WTC11 (cell line): Measurements from ENCODE around the gene PIEZO1. TPM values are rescaled to one million over a fixed set of nuclear protein-coding genes. Genes with fewer than 3 reads are reported as not detected.

Experiments used
- ATAC-seq: fragments of 200-7000 bp; cut with Tn5 transposase; 2 replicates; pipeline ENCODE4 v1.10.0; 2021; ENCODE audit warnings: mild to moderate bottlenecking, moderate library complexity
- CTCF ChIA-PET: fragments of 300-600 bp; sonication (Branson Sonifier 250); formaldehyde crosslinking; loops from one replicate; lab custom pipeline; 2021; ENCODE audit warnings: antibody characterized with exemption; lab: Charles Lee
- POLR2A ChIA-PET: fragments of 350-600 bp; sonication (Branson Sonifier 250); formaldehyde crosslinking; loops from one replicate; lab custom pipeline; 2021; ENCODE audit warnings: antibody characterized with exemption; lab: Charles Lee
- DNase-seq: peaks from one replicate; pipeline ENCODE4 v3.0.0; 2021; ENCODE audit warnings: low spot score
- H3K27ac Mint-ChIP-seq: 2 replicates; pipeline ENCODE4 v1.8.0; 2021; ENCODE audit warnings: mixed read lengths
- H3K27me3 Mint-ChIP-seq: 2 replicates; pipeline ENCODE4 v1.8.0; 2021; ENCODE audit warnings: low read depth, mild to moderate bottlenecking, moderate library complexity, mixed read lengths
- H3K36me3 Mint-ChIP-seq: 2 replicates; pipeline ENCODE4 v1.8.0; 2021; ENCODE audit warnings: mixed read lengths
- H3K4me1 Mint-ChIP-seq: 2 replicates; pipeline ENCODE4 v1.8.0; 2022; ENCODE audit warnings: mixed read lengths
- H3K4me3 Mint-ChIP-seq: 2 replicates; pipeline ENCODE4 v1.8.0; 2021; ENCODE audit warnings: mild to moderate bottlenecking, moderate library complexity, mixed read lengths
- H3K9me3 Mint-ChIP-seq: 2 replicates; pipeline ENCODE4 v1.8.0; 2021; ENCODE audit warnings: mixed read lengths
- AR ChIP-seq: fragments of 250-450 bp; sonication (Bioruptor Pico); IDR thresholded peaks from 2 replicates; pipeline ENCODE4 v1.9.0; 2021; ENCODE audit warnings: mild to moderate bottlenecking
- ARID4B ChIP-seq: sonication (generic); formaldehyde crosslinking; IDR thresholded peaks from 2 replicates; pipeline ENCODE4 v1.8.0; 2023; ENCODE audit warnings: missing genetic modification reagents, mild to moderate bottlenecking, borderline replicate concordance
- ATF1 ChIP-seq: sonication (generic); formaldehyde crosslinking; IDR thresholded peaks from 2 replicates; pipeline ENCODE4 v1.8.1; 2023; ENCODE audit warnings: mild to moderate bottlenecking, moderate library complexity, missing genetic modification reagents
- E2F1 ChIP-seq: sonication (generic); formaldehyde crosslinking; IDR thresholded peaks from 2 replicates; pipeline ENCODE4 v1.8.0; 2022; ENCODE audit warnings: mild to moderate bottlenecking, missing genetic modification reagents
- E2F4 ChIP-seq: sonication (generic); formaldehyde crosslinking; IDR thresholded peaks from 2 replicates; pipeline ENCODE4 v1.8.1; 2022; ENCODE audit warnings: low read depth, mild to moderate bottlenecking, moderate library complexity, missing genetic modification reagents, borderline replicate concordance
- ELF4 ChIP-seq: sonication (generic); formaldehyde crosslinking; IDR thresholded peaks from 2 replicates; pipeline ENCODE4 v1.8.1; 2022; ENCODE audit warnings: low read depth, mild to moderate bottlenecking, moderate library complexity, missing genetic modification reagents
- ESRRA ChIP-seq: sonication (generic); formaldehyde crosslinking; IDR thresholded peaks from 2 replicates; pipeline ENCODE4 v1.8.1; 2022; ENCODE audit warnings: mild to moderate bottlenecking, missing genetic modification reagents, borderline replicate concordance
- FOXK1 ChIP-seq: sonication (generic); formaldehyde crosslinking; IDR thresholded peaks from 2 replicates; pipeline ENCODE4 v1.8.0; 2022; ENCODE audit warnings: mild to moderate bottlenecking, moderate library complexity, missing genetic modification reagents
- FOXP1 ChIP-seq: sonication (generic); formaldehyde crosslinking; IDR thresholded peaks from 2 replicates; pipeline ENCODE4 v1.8.0; 2022; ENCODE audit warnings: missing genetic modification reagents, mild to moderate bottlenecking, moderate library complexity, borderline replicate concordance
- GABPB1 ChIP-seq: sonication (generic); formaldehyde crosslinking; IDR thresholded peaks from 2 replicates; pipeline ENCODE4 v1.8.1; 2023; ENCODE audit warnings: mild to moderate bottlenecking, missing genetic modification reagents
- NFATC4 ChIP-seq: fragments of 250-450 bp; sonication (Bioruptor Pico); IDR thresholded peaks from 2 replicates; pipeline ENCODE4 v1.9.0; 2021; ENCODE audit warnings: mild to moderate bottlenecking
- NR1H2 ChIP-seq: sonication (generic); formaldehyde crosslinking; IDR thresholded peaks from 2 replicates; pipeline ENCODE4 v1.9.0; 2021; ENCODE audit warnings: mild to moderate bottlenecking, moderate library complexity, missing genetic modification reagents
- NR3C1 ChIP-seq: sonication (generic); formaldehyde crosslinking; conservative IDR thresholded peaks from 2 replicates; pipeline ENCODE4 v1.8.1; 2023; ENCODE audit warnings: low read depth, mild to moderate bottlenecking, missing genetic modification reagents
- OVOL2 ChIP-seq: fragments of 250-450 bp; sonication (Bioruptor Pico); IDR thresholded peaks from 2 replicates; pipeline ENCODE4 v1.9.0; 2021; ENCODE audit warnings: mild to moderate bottlenecking, borderline replicate concordance
- SMAD4 ChIP-seq: sonication (generic); formaldehyde crosslinking; IDR thresholded peaks from 2 replicates; pipeline ENCODE4 v1.8.0; 2022; ENCODE audit warnings: mild to moderate bottlenecking, missing genetic modification reagents
- TEAD1 ChIP-seq: sonication (generic); formaldehyde crosslinking; IDR thresholded peaks from 2 replicates; pipeline ENCODE4 v1.8.0; 2022; ENCODE audit warnings: mild to moderate bottlenecking, missing genetic modification reagents
- TEAD4 ChIP-seq: sonication (generic); formaldehyde crosslinking; IDR thresholded peaks from 2 replicates; pipeline ENCODE4 v1.8.0; 2022; ENCODE audit warnings: mild to moderate bottlenecking, missing genetic modification reagents
- USF2 ChIP-seq: sonication (generic); formaldehyde crosslinking; IDR thresholded peaks from 2 replicates; pipeline ENCODE4 v1.8.1; 2023; ENCODE audit warnings: mild to moderate bottlenecking, missing genetic modification reagents, moderate library complexity
- ZNF232 ChIP-seq: sonication (generic); formaldehyde crosslinking; IDR thresholded peaks from 2 replicates; pipeline ENCODE4 v1.8.0; 2022; ENCODE audit warnings: mild to moderate bottlenecking, missing genetic modification reagents
- ZNF317 ChIP-seq: sonication (generic); formaldehyde crosslinking; IDR thresholded peaks from 2 replicates; pipeline ENCODE4 v1.8.1; 2023; ENCODE audit warnings: low read depth, mild to moderate bottlenecking, moderate library complexity, missing genetic modification reagents, borderline replicate concordance
- ZNF396 ChIP-seq: fragments of 250-450 bp; sonication (Bioruptor Pico); IDR thresholded peaks from 2 replicates; pipeline ENCODE4 v1.8.0; 2021; ENCODE audit warnings: mild to moderate bottlenecking, moderate library complexity, borderline replicate concordance
- ZNF416 ChIP-seq: fragments of 250-450 bp; sonication (Bioruptor Pico); IDR thresholded peaks from 2 replicates; pipeline ENCODE4 v1.9.0; 2021; ENCODE audit warnings: mild to moderate bottlenecking, inconsistent platforms
- ZSCAN18 ChIP-seq: fragments of 250-450 bp; sonication (Bioruptor Pico); IDR thresholded peaks from 2 replicates; pipeline ENCODE4 v2.1.2; 2022; ENCODE audit warnings: mild to moderate bottlenecking, moderate library complexity
- total RNA-seq: library from RNA; stranded (reverse); gene quantifications from 3 replicates; pipeline ENCODE4 v1.2.3, GENCODE V29; 2021

The PIEZO1 gene
- total RNA-seq, 1 experiment from 2014 or later = 71.3 TPM

- ChIA-PET CTCF (interaction anchor here (0.7 to 9.6 kb wide), 28 partner anchors 9 to 793 kb away, joined by 3 to 115 read pairs (median 6); partner anchors contain the start of genes CDT1, PIEZO1 and ZC3H18), POLR2A (interaction anchor here (0.7 to 2.4 kb wide), 4 partner anchors 9 to 46 kb away, joined by 3 to 10 read pairs (median 3); no protein-coding TSS in a partner anchor)
- Mint-ChIP-seq H3K4me1 (peaks cover 37% of the 10 kb centered on the region), H3K4me3 (0 out of 2 replicates have a peak overlapping the region, but pooled peaks have one; percentile 14), H3K9me3 (no peaks in the 10 kb centered on the region), H3K27ac (peak overlapping the region; percentile 99), H3K36me3 (no peaks in the 10 kb centered on the region), H3K27me3 (no peaks in the 10 kb centered on the region)
- DNase-seq = no peak
- TF ChIP-seq NR3C1 = no peak
- no peak for TF ChIP-seq E2F4 (CRISPR knock-in tag)
- TF ChIP-seq ZNF396 (CRISPR knock-in tag) = no peak
- TF ChIP-seq USF2 (CRISPR knock-in tag) = no peak
- TF ChIP-seq ZNF317 (CRISPR knock-in tag) = no peak
- no peak for TF ChIP-seq E2F1
- TF ChIP-seq ZSCAN18 (CRISPR knock-in tag) = no peak
- TF ChIP-seq ATF1 (CRISPR knock-in tag) = no peak
- TF ChIP-seq SMAD4 (CRISPR knock-in tag) = no peak
- TF ChIP-seq ZNF416 = no peak
- TF ChIP-seq ESRRA (CRISPR knock-in tag) = no peak
- no peak for TF ChIP-seq OVOL2 (CRISPR knock-in tag)
- no peak for ATAC-seq
Measured at GRCh38 chr16:88764080-88764479, 20.9 kb downstream of the PIEZO1 start.

GRCh38 chr16:88763502-88764053, 21.4 kb downstream of the PIEZO1 start:
- Mint-ChIP-seq H3K27me3 (no peaks in the 10 kb centered on the region), H3K27ac (peak overlapping the region; percentile 99), H3K36me3 (no peaks in the 10 kb centered on the region), H3K4me3 (peak overlapping the region; percentile 26; the same call in 1 of the 2 replicates), H3K9me3 (no peaks in the 10 kb centered on the region), H3K4me1 (peaks cover 33% of the 10 kb centered on the region)
- CTCF ChIA-PET = interaction anchor here (0.7 to 9.6 kb wide), 31 partner anchors 8 to 794 kb away, joined by 3 to 115 read pairs (median 6); partner anchors contain the start of genes CDT1, PIEZO1 and ZC3H18
- POLR2A ChIA-PET = interaction anchor here (0.5 to 2.4 kb wide), 7 partner anchors 9 to 47 kb away, joined by 3 to 10 read pairs (median 3); partner anchors contain the start of genes CDT1 and PIEZO1
- peak; percentile 91 for DNase-seq
- peak; percentile 79 for ATAC-seq
- no peak for TF ChIP-seq NFATC4 (CRISPR knock-in tag)
- no peak for TF ChIP-seq NR1H2
- TF ChIP-seq GABPB1 = peak; percentile 81
- peak; percentile 78; the same call in 1 of the 2 replicates for TF ChIP-seq TEAD1 (CRISPR knock-in tag)
- TF ChIP-seq TEAD4 (CRISPR knock-in tag) = peak; percentile 81; the same call in 1 of the 2 replicates
- TF ChIP-seq FOXK1 (CRISPR knock-in tag) = peak; percentile 78; the same call in 1 of the 2 replicates
- no peak for TF ChIP-seq ZNF232 (CRISPR knock-in tag)
- TF ChIP-seq FOXP1 (CRISPR knock-in tag) = peak; percentile 57
- no peak for TF ChIP-seq ZNF317 (CRISPR knock-in tag)
- TF ChIP-seq ELF4 = no peak
- no peak for TF ChIP-seq AR (CRISPR knock-in tag)
- 0 out of 2 replicates have a peak, but pooled peaks have one; percentile 70 for TF ChIP-seq ARID4B (CRISPR knock-in tag)
